SKM-1 (cell line): ENCODE data around the gene KIAA1549.
"Not testable (repeated sequence)": the region's sequence is repeated elsewhere in the genome, so short reads cannot be mapped to it uniquely, and the experiment has no call there.

Experiments used
- DNase-seq: peaks from one replicate; lab custom pipeline; 2025; ENCODE audit not compliant: unreplicated experiment; lab: John Stamatoyannopoulos, UW

The KIAA1549 gene

GRCh38 chr7:138945154-138945553 lies 36.0 kb downstream of the KIAA1549 start:
- no peak for DNase-seq

- DNase-seq, result no peak
Measured at GRCh38 chr7:138944592-138944991, 36.6 kb downstream of the KIAA1549 start.

DNA sequence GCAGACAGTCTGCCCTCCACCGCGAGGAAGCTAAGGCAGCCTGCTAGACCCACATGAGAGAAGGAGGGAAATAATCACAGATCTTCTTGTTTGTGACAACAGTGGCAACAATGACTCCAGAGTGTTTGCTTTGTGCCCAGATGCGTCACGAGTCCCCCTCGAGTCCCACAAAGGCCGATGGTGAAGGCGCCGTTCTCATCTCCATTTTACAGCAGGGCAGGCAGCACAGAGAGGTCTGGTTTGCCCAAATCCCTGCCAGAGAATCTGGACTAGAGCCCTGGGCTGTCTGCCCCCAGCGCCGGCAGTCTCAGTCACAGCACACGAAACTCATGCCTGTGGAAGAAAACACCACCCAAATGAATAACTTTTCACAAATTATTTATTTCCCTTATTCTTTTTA lies 38.1 kb downstream of the KIAA1549 start:
- DNase-seq, result no peak

- no peak for DNase-seq
Measured at GRCh38 chr7:138941545-138941944, 39.6 kb downstream of the KIAA1549 start.

DNA sequence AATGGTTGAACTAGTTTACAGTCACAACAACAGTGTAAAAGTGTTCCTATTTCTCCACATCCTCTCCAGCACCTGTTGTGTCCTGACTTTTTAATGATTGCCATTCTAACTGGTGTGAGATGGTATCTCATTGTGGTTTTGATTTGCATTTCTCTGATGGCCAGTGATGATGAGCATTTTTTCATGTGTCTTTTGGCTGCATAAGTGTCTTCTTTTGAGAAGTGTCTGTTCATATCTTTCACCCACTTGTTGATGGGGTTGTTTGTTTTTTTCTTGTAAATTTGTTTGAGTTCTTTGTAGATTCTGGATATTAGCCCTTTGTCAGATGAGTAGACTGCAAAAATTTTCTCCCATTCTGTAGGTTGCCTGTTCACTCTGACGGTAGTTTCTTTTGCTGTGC lies 40.6 kb downstream of the KIAA1549 start:
- DNase-seq, result not testable (repeated sequence)

GRCh38 chr7:138937484-138937883 lies 43.7 kb downstream of the KIAA1549 start:
- no peak for DNase-seq

DNA sequence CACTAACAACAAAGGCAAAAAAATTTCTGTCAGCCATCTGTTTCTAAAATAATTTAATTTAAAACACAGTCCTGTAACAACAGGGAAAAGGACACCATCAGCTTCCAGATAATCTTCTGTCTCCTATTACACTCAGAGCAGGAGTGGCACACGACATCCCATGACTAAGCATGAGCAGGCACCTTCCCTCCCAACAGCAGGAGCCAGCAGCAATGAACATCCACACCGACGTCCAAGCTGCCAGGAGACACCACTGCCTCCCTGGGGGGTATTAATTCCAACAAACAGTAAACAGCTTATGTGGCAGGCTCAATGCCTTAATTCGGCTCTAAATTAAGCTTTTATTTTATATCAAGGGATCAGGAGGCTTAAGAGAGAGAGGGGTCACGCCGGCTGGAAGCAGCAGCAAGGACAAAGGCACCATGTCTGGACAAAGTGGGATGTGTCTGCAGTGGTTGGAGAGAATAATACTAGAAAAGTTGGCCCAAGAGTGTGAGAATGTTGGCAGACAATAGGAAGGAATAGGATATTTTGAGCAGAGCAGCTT lies 45.7 kb downstream of the KIAA1549 start:
- DNase-seq, result no peak

DNA sequence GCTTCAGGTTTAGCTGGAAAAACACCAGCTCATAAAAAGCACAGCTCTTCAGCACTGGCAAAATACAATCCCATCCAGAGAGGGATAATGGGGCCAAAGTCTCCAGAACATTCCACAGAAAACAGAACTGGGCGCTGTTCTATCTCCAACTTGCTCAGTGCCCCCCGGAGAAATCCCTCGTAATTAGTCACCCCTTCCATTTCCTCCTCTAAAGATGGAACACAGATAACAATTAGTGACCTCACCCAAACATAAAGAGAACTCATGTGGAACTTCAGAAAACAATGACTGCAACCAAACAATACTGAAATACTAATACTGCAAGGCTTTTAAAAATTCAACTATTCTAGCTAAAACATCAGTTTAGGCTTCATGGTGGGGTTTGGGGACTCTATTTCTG lies 46.3 kb downstream of the KIAA1549 start:
- DNase-seq, result no peak

DNA sequence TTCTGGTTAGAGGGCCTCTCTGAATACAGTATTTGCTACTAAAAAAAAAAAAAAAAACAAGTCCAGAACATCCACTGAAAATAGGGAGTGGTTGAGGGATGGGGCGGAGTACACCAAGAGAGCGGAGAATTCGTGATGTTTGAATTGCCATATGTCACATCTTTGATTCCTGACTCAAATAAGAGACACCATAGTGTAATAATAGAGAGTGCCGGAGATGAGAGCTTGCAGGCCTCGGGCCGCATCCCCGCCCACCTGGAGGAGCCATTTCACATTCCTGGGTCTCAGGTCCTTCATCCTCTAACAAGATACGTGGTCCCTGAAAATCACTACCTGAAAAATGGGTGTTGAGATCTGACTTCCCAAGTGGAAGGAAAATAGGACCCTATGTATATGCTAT lies 46.8 kb downstream of the KIAA1549 start:
- DNase-seq, result no peak

GRCh38 chr7:138932870-138933269 lies 48.3 kb downstream of the KIAA1549 start:
- DNase-seq, result no peak

- DNase-seq, result no peak
Measured at GRCh38 chr7:138932427-138932826, 48.8 kb downstream of the KIAA1549 start.

- no peak for DNase-seq
Measured at GRCh38 chr7:138929969-138930368, 51.2 kb downstream of the KIAA1549 start.

- DNase-seq, result no peak
Measured at GRCh38 chr7:138926241-138926612, 55.0 kb downstream of the KIAA1549 start.

GRCh38 chr7:138924501-138925225 lies 56.5 kb downstream of the KIAA1549 start:
- no peak for DNase-seq

- no peak for DNase-seq
Measured at GRCh38 chr7:138921277-138921676, 59.9 kb downstream of the KIAA1549 start.

DNA sequence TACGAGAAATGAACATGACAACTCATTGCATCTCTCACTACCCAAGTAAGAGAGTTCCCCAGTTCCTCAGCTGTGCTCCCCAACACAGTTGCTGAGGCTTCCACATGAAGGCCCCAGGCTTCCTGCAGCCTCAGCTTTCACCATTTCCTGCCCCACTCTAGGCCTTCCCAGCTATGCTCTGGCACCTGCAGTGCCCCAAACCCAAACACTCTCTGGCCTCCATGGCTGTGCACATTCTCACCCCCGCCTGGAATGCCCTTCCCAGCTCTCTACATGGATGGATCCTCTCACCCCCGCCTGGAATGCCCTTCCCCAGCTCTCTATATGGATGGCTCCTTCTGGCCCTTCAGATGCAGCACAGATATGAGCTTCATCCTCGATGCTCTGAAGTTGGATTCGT lies 61.3 kb downstream of the KIAA1549 start:
- no peak for DNase-seq

DNA sequence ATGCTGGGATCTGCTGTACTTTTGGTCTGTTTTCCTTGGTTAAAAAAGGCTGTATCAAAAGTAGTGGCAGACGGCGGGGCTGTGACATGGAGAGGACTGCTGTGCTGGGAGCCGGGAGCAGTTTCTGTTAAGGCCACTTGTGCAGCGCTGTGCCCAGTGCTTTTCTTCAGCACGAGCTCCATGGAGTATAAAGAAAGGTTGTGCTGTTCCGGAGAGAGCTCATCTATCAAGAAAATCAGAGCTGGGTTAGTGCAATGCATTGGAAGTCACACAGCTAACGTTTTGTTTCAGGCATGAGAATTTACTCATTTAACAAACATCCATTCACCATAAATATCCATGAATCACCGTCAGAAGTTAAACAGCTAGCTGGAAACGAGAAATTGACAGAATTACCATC lies 62.0 kb downstream of the KIAA1549 start:
- DNase-seq, result no peak

DNA sequence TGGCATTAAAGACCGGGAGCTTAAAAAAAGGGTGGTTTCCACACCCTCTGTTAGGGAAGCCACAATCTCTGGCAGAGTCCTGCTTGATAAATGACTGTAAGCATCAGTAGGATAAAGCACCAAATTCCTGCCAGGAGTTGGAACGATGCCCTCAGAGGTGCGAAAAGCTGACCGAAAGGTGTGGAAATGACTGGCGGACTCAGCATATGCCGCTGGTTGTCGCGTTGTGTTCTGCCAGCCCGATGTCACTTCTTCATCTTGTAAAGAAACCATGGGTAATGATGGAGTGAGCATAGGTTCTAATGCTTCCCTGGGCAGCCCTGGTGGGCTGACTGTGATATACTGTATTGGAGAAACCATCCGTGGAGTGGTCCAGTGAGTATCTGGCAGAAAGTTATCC lies 62.4 kb downstream of the KIAA1549 start:
- DNase-seq, result no peak

DNA sequence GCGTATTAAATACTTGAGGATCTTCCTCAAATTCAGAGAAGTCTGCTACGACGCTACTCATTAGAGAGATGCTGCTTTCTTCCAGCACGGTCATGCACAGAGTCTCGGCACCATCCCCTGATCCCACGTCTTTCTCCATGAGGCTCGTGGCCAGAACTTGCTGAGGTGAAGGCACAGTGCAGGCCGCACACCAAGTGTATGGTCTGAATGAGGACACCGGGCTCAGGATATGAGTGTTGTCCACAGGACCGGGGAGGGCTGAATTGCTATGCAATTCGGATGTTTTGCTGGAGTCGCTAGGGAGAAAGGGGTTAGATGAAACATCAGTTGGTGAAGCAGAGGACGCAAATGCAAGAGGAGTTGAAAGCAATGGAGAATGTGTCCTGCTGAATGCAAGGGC lies 63.0 kb downstream of the KIAA1549 start:
- DNase-seq, result no peak

DNA sequence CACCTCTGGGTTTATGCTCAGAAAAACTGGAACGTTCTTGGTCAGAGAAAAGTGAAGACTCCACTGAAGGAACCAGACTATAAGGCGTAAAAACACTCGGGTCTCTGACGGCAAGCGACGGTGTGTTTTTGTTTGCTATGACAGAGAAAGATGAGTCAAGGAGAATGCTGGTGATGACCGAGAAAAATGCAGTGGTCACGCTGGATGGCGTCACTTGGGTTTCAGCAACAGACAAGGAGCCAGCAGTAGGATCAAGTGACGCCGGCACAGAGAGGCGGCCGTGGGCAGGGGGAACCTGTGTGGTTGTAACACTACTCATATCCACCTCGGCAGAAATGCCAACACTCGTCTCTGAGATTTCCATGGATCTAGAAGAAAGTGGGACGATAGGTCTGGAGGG lies 63.4 kb downstream of the KIAA1549 start:
- DNase-seq, result no peak

- DNase-seq, result no peak
Measured at GRCh38 chr7:138916731-138917130, 64.5 kb downstream of the KIAA1549 start.

- no peak for DNase-seq
Measured at GRCh38 chr7:138916275-138916674, 64.9 kb downstream of the KIAA1549 start.

GRCh38 chr7:138913783-138914182 lies 67.4 kb downstream of the KIAA1549 start:
- DNase-seq, result no peak
